Measurements from ENCODE around the gene OSTF1.
A peak's percentile ranks its signal among the peaks of the same experiment; 100 is the strongest.

The OSTF1 gene

DNA sequence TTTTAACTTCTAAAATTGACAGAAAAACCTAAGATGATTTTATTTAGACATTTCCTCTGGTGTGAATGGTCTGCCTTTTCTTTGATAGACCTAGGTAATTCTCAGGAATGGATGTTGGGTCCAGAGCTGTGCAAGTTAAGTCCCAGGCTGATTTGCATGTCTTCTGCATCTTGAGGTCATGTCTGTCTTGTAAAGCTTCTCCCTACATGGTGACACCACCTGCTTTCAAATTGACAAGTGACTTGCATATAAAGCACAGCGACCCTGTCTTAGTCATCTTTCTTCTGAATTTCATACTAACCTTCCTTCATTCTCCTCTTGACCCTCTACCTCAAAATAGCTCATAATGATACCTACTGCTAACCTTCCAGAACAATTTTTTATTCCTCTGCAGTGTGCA lies 29.2 kb downstream of the OSTF1 start:
- no peak for TF ChIP-seq MYC (IDR thresholded peaks at IDR 0.05; ENCODE audit: low read depth, low read length)
- TF ChIP-seq POLR2A (IDR thresholded peaks at IDR 0.05; ENCODE audit: extremely low read depth, insufficient read length), result no peak
- TF ChIP-seq, protein P1, sequence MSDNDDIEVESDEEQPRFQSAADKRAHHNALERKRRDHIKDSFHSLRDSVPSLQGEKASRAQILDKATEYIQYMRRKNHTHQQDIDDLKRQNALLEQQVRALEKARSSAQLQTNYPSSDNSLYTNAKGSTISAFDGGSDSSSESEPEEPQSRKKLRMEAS (IDR thresholded peaks at IDR 0.05; ENCODE audit: low read depth, low read length), result no peak
- TF ChIP-seq, protein P2, sequence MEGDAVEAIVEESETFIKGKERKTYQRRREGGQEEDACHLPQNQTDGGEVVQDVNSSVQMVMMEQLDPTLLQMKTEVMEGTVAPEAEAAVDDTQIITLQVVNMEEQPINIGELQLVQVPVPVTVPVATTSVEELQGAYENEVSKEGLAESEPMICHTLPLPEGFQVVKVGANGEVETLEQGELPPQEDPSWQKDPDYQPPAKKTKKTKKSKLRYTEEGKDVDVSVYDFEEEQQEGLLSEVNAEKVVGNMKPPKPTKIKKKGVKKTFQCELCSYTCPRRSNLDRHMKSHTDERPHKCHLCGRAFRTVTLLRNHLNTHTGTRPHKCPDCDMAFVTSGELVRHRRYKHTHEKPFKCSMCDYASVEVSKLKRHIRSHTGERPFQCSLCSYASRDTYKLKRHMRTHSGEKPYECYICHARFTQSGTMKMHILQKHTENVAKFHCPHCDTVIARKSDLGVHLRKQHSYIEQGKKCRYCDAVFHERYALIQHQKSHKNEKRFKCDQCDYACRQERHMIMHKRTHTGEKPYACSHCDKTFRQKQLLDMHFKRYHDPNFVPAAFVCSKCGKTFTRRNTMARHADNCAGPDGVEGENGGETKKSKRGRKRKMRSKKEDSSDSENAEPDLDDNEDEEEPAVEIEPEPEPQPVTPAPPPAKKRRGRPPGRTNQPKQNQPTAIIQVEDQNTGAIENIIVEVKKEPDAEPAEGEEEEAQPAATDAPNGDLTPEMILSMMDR (IDR thresholded peaks at IDR 0.05; ENCODE audit: low read depth, low read length), result no peak
- no peak for DNase-seq (ENCODE audit: low read depth)
- H3K4me3 ChIP-seq (ENCODE audit: low read depth, low read length), result no peak overlapping the region

DNA sequence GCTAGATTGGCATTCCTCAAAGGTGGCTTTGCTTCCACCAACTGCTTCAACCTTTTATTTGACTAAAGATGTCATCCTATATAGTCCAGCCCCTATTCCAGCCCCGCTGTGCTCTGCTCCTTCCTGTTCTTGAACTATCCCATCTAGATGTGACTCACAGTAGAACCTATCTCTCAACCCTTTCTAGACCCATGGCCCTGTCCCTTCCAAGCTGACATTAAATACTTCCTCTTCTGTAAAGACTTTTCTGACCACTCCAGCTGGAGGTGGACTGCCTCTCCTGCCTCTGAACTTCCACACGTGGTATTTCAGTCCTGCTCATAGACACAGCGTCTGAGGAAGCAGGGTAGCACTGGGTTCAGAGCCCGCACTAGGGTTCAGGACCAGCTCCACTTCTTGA lies 32.4 kb downstream of the OSTF1 start:
- TF ChIP-seq, protein P2 (IDR thresholded peaks at IDR 0.05; ENCODE audit: low read depth, low read length), result no peak
- TF ChIP-seq POLR2A (IDR thresholded peaks at IDR 0.05; ENCODE audit: extremely low read depth, insufficient read length) (no peak), MYC (IDR thresholded peaks at IDR 0.05; ENCODE audit: low read depth, low read length) (no peak)
- TF ChIP-seq, protein P1 (IDR thresholded peaks at IDR 0.05; ENCODE audit: low read depth, low read length), result no peak
- no peak overlapping the region for H3K4me3 ChIP-seq (ENCODE audit: low read depth, low read length)
- DNase-seq (ENCODE audit: low read depth), result peak; percentile 8

DNA sequence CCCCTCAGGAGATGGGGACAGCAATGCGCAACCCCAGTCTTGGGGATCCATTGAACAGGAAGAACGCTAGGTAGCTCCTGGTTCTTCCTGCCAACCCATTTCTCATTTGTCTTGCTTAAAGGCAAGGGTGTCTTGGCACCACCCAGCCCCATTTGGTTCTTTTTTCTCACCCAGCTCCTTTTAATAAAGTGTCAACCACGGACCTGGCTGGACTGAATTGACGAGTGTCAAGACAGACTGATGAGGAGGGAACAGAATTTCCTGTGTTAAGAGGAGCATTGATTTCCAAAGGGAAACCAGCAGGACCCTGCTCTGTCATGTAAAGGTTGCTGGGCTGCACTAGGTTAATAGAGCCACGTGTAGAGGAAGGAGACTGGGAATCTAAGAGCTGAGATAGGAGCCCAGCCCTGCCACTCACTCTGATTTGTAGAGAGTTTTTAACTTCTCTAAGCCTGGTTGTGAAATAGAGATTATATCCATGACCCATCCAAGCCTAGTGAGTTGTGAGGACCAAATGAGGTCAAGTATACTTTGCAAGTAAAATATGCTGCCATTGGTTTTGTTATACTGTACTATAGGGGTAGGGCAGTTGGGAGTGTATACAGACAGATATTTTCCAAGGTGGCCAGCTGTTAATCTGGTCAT lies 33.7 kb downstream of the OSTF1 start:
- TF ChIP-seq POLR2A (IDR thresholded peaks at IDR 0.05; ENCODE audit: extremely low read depth, insufficient read length) (no peak), MYC (IDR thresholded peaks at IDR 0.05; ENCODE audit: low read depth, low read length) (no peak)
- TF ChIP-seq, protein P2 (IDR thresholded peaks at IDR 0.05; ENCODE audit: low read depth, low read length), result no peak
- TF ChIP-seq, protein P1 (IDR thresholded peaks at IDR 0.05; ENCODE audit: low read depth, low read length), result no peak
- no peak overlapping the region for H3K4me3 ChIP-seq (ENCODE audit: low read depth, low read length)
- DNase-seq (ENCODE audit: low read depth), result no peak

DNA sequence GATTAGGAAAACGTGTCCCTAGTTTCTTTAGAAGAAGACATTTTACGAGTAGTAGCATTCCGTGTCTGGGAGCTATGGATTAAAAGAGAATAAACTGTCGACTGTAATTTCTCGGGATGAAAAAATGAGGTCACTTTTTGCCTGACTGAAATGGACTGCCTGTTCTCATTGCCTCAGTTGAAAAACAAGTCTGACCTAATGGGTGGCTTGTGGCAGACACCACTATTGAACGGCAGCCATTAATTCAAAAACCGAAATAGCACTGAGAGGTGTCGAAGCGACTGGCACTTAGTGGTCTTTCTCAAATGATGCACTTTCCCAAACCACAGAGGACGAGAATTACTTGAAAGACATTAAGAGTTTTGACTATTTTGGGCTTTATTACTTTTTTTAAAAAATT lies 35.4 kb downstream of the OSTF1 start:
- TF ChIP-seq POLR2A (IDR thresholded peaks at IDR 0.05; ENCODE audit: extremely low read depth, insufficient read length), result no peak
- TF ChIP-seq, protein P1 (IDR thresholded peaks at IDR 0.05; ENCODE audit: low read depth, low read length), result no peak
- TF ChIP-seq, protein P2 (IDR thresholded peaks at IDR 0.05; ENCODE audit: low read depth, low read length), result no peak
- no peak for TF ChIP-seq MYC (IDR thresholded peaks at IDR 0.05; ENCODE audit: low read depth, low read length)
- DNase-seq (ENCODE audit: low read depth), result no peak

DNA sequence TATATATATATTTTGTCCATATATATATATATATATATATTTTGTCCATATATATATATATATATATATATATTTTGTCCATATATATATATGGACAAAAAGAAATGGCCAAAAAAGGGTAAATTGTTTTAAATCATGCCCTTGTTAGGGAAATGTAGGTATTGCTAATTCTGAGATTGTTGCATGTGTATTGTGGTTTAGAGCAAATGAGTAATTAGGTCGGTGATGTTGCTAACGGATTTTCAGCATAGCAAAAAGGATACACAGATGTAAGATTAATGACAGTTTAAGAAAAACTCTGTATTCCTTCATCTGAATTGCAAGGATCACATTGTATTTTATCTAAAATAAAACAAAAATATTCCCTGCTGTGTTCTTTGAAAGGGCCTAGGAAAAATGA lies 40.2 kb downstream of the OSTF1 start:
- H3K4me3 ChIP-seq (ENCODE audit: low read depth, low read length), result no peak overlapping the region
- TF ChIP-seq, protein P1 (IDR thresholded peaks at IDR 0.05; ENCODE audit: low read depth, low read length), result no peak
- TF ChIP-seq MYC (IDR thresholded peaks at IDR 0.05; ENCODE audit: low read depth, low read length) (no peak), POLR2A (IDR thresholded peaks at IDR 0.05; ENCODE audit: extremely low read depth, insufficient read length) (no peak)
- TF ChIP-seq, protein P2 (IDR thresholded peaks at IDR 0.05; ENCODE audit: low read depth, low read length), result no peak
- no peak for DNase-seq (ENCODE audit: low read depth)

More for the DNA sequence above, 35.4 kb downstream of the OSTF1 start:
- H3K4me3 ChIP-seq (ENCODE audit: low read depth, low read length), result no peak overlapping the region

Data from NB4 (cell line).